ENCODE measurements around the gene SART1. TPM values are rescaled to one million over a fixed set of nuclear protein-coding genes. Genes with fewer than 3 reads are reported as not detected.

The SART1 gene
- total RNA-seq, 1 experiment from 2014 or later: 74.6 TPM

DNA sequence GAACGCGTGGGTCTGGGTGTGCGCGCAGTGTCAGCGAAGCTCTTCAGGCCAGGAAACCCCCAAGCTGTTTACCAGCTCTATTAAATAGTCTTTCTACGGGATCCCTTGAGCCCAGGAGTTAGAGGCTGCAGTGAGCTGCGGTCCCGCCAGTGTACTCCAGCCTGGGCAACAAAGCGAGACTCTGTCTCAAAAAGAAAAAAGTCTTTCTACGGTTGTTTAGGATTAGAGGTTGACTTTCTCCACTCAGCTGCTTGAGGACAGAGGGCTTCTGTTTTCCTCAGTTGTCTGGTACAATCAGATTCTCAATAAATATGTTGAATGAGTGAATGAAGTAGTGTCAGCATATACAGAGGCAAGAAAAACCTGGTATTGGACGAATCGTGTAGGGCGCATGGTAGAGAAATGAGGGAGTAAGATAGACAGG lies 619 bp downstream of the SART1 start:
- Histone ChIP-seq H3K27ac (no peak overlapping the region), H3K9me3 (ENCODE audit: insufficient read depth, low read depth) (no peaks in the 10 kb centered on the region), H3K4me2 (peak overlapping the region; percentile 95), H3K27me3 (ENCODE audit: insufficient read depth, low read depth) (no peaks in the 10 kb centered on the region), H4K20me1 (ENCODE audit: insufficient read depth) (peaks cover 17% of the 10 kb centered on the region), H3K4me1 (replicated peaks; ENCODE audit: insufficient read depth) (peaks cover 13% of the 10 kb centered on the region), H3F3A (ENCODE audit: insufficient read depth, low read depth) (no peaks in the 10 kb centered on the region; the same call in 1 of the 2 replicates), H3K4me3 (peak overlapping the region; percentile 71), H3K79me2 (ENCODE audit: low read depth) (peaks cover 35% of the 10 kb centered on the region), H2AFZ (no peak overlapping the region), H3K36me3 (ENCODE audit: low read depth) (peaks cover 14% of the 10 kb centered on the region; the same call in 1 of the 2 replicates), H3K9me2 (ENCODE audit: insufficient read depth) (no peaks in the 10 kb centered on the region)
- intact Hi-C loops (cut with micrococcal nuclease; ENCODE audit: unreplicated experiment): no loop called here
- BruUV-seq (replicated peaks): TSS peak; percentile 56
- no peak for TF ChIP-seq EZH2 (IDR thresholded peaks at IDR 0.05; ENCODE audit: low read depth)
- TF ChIP-seq, protein P1, sequence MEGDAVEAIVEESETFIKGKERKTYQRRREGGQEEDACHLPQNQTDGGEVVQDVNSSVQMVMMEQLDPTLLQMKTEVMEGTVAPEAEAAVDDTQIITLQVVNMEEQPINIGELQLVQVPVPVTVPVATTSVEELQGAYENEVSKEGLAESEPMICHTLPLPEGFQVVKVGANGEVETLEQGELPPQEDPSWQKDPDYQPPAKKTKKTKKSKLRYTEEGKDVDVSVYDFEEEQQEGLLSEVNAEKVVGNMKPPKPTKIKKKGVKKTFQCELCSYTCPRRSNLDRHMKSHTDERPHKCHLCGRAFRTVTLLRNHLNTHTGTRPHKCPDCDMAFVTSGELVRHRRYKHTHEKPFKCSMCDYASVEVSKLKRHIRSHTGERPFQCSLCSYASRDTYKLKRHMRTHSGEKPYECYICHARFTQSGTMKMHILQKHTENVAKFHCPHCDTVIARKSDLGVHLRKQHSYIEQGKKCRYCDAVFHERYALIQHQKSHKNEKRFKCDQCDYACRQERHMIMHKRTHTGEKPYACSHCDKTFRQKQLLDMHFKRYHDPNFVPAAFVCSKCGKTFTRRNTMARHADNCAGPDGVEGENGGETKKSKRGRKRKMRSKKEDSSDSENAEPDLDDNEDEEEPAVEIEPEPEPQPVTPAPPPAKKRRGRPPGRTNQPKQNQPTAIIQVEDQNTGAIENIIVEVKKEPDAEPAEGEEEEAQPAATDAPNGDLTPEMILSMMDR (conservative IDR thresholded peaks at IDR 0.05): no peak
- ChIA-PET CTCF (interaction anchor here (0.5 to 1.6 kb wide), 3 partner anchors 39 to 75 kb away, joined by 7 to 11 read pairs (median 9); partner anchors contain the start of gene FIBP), POLR2A (ENCODE audit: unreplicated experiment) (interaction anchor here (0.7 to 0.9 kb wide), 2 partner anchors 72 to 144 kb away, joined by 3 to 10 read pairs; no protein-coding TSS in a partner anchor)
- DNase-seq: no peak

DNA sequence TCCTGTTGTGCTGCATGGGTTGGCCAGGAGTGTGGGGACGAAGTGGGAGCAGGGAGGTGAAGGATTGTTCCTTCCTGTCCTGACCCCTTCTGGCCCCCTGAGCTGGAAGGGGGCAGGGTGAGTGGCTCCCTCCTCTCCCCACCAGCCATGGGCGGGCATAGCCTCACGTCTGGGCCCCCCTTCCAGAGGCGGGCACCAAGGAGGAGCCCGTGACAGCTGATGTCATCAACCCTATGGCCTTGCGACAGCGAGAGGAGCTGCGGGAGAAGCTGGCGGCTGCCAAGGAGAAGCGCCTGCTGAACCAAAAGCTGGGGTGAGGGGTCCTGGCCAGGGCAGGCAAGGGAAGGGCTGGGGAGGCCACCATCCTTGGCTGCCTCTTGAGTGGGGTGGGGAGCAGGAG lies 3.4 kb downstream of the SART1 start:
- H3F3A ChIP-seq (ENCODE audit: insufficient read depth, low read depth): peaks cover 4% of the 10 kb centered on the region; the same call in 1 of the 2 replicates
- peaks cover 13% of the 10 kb centered on the region for H3K4me1 ChIP-seq (replicated peaks; ENCODE audit: insufficient read depth)
- intact Hi-C loops (cut with micrococcal nuclease; ENCODE audit: unreplicated experiment): no loop called here
- ChIA-PET CTCF (interaction anchor here (0.6 kb wide), 1 partner anchor 242 kb away, joined by 3 read pairs; no protein-coding TSS in a partner anchor), POLR2A (ENCODE audit: unreplicated experiment) (no interaction called here)
- DNase-seq: no peak
- H3K4me2 ChIP-seq: no peak overlapping the region
- H3K4me3 ChIP-seq: no peak overlapping the region
- H3K27ac ChIP-seq: no peak overlapping the region
- no peak for TF ChIP-seq EZH2 (IDR thresholded peaks at IDR 0.05; ENCODE audit: low read depth)
- TF ChIP-seq, protein P1 (conservative IDR thresholded peaks at IDR 0.05): no peak
- no peaks in the 10 kb centered on the region for H3K9me2 ChIP-seq (ENCODE audit: insufficient read depth)
- no peak overlapping the region for H2AFZ ChIP-seq
- BruUV-seq (replicated peaks): no TSS peak
- peaks cover 35% of the 10 kb centered on the region for H3K79me2 ChIP-seq (ENCODE audit: low read depth)
- H3K9me3 ChIP-seq (ENCODE audit: insufficient read depth, low read depth): no peaks in the 10 kb centered on the region
- H3K36me3 ChIP-seq (ENCODE audit: low read depth): peaks cover 19% of the 10 kb centered on the region; the same call in 1 of the 2 replicates
- H4K20me1 ChIP-seq (ENCODE audit: insufficient read depth): peaks cover 17% of the 10 kb centered on the region
- no peaks in the 10 kb centered on the region for H3K27me3 ChIP-seq (ENCODE audit: insufficient read depth, low read depth)

DNA sequence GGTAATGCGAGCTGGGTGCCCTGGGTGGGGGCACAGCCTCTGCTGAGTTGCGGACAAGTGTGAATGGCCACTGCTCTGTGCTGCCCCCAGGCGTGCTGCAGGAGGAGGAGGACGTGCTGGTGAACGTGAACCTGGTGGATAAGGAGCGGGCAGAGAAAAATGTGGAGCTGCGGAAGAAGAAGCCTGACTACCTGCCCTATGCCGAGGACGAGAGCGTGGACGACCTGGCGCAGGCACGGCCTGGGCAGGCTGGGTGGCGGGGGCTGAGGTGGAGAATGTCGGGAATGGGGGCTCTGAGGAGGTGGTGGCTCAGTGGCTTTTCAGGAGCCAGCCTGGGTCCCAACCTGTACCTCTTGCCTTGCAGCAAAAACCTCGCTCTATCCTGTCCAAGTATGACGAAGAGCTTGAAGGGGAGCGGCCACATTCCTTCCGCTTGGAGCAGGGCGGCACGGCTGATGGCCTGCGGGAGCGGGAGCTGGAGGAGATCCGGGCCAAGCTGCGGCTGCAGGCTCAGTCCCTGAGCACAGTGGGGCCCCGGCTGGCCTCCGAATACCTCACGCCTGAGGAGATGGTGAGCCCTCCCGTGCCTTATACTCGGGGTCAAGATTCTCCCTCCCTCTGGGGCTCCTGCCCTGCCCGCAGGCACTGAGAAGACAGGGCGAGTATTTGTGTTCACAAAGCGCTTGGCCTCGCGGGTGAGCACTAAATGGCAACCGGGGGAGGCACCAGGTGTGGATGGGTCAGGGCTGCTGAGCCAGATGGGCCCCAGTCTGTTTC lies 4.6 kb downstream of the SART1 start:
- H3K79me2 ChIP-seq (ENCODE audit: low read depth): peaks cover 35% of the 10 kb centered on the region
- H3K36me3 ChIP-seq (ENCODE audit: low read depth): peaks cover 19% of the 10 kb centered on the region; the same call in 1 of the 2 replicates
- no peak overlapping the region for H3K4me2 ChIP-seq
- no peak overlapping the region for H3K27ac ChIP-seq
- BruUV-seq (replicated peaks): TSS peak; percentile 9
- ChIA-PET POLR2A (ENCODE audit: unreplicated experiment) (no interaction called here), CTCF (no interaction called here)
- H2AFZ ChIP-seq: no peak overlapping the region
- H3K27me3 ChIP-seq (ENCODE audit: insufficient read depth, low read depth): no peaks in the 10 kb centered on the region
- H3K4me1 ChIP-seq (replicated peaks; ENCODE audit: insufficient read depth): peaks cover 13% of the 10 kb centered on the region
- intact Hi-C loops (cut with micrococcal nuclease; ENCODE audit: unreplicated experiment): no loop called here
- H3K9me2 ChIP-seq (ENCODE audit: insufficient read depth): no peaks in the 10 kb centered on the region
- peaks cover 4% of the 10 kb centered on the region; the same call in 1 of the 2 replicates for H3F3A ChIP-seq (ENCODE audit: insufficient read depth, low read depth)
- peaks cover 17% of the 10 kb centered on the region for H4K20me1 ChIP-seq (ENCODE audit: insufficient read depth)
- no peak overlapping the region for H3K4me3 ChIP-seq
- no peaks in the 10 kb centered on the region for H3K9me3 ChIP-seq (ENCODE audit: insufficient read depth, low read depth)
- TF ChIP-seq, protein P1 (conservative IDR thresholded peaks at IDR 0.05): no peak
- no peak for TF ChIP-seq EZH2 (IDR thresholded peaks at IDR 0.05; ENCODE audit: low read depth)
- DNase-seq: no peak

All from PC-9 (cell line).